D341Med (cell line): ENCODE results near the gene LAIR2.

Source experiments
- DNase-seq: peaks from one replicate; pipeline ENCODE4 v3.0.0; 2012; ENCODE audit warnings: low spot score

LAIR2 gene

DNA sequence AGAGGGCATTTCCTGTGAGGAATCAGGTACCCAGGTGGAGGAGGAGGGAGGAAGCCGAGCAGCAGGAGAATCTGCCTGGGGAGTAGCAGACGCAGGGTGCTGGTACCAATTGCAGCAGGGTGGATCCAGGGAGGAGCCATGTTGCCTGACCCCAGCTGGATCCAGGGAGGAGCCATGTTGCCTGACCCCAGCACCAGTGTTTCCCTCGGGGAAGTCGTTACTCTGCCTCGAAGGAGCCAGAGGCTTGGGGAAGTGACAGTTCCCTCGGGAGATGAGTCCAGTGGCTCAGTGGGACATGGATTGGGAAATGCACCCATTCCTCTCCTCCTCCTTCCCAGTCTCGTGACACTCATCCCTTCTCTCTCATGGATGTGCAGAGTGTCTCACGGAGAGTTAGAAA lies 31.5 kb downstream of the LAIR2 start:
- no peak for DNase-seq

DNA sequence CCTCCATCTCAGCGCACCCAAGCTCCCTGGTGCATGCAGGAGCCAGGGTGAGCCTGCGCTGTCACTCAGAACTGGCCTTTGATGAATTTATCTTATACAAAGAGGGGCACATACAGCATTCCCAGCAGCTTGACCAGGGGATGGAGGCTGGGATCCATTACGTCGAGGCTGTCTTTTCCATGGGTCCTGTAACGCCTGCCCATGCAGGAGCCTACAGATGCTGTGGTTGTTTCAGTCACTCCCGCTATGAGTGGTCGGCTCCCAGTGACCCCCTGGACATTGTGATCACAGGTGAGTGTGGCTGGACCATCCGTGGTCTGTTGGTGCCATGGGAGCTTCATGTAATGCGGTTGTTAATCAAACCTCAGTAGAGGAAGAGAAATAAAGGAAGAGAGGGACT lies 33.0 kb downstream of the LAIR2 start:
- DNase-seq, result no peak

DNA sequence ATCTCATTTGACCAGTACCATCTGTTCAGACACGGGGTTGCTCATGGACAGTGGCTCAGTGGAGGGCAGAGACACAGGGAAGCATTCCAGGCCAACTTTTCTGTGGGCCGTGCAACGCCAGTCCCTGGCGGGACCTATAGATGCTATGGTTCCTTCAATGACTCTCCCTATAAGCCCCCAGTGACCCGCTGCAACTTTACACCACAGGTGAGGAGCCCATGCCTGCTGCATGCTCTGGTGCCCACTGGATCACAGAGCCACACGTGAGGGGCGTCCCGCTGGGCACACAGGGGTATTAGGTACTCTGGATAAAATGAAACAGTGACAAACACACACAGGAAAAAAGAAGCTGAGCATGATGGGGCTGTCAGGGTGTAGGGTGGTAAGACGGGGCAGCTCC lies 34.3 kb downstream of the LAIR2 start:
- DNase-seq, result no peak

DNA sequence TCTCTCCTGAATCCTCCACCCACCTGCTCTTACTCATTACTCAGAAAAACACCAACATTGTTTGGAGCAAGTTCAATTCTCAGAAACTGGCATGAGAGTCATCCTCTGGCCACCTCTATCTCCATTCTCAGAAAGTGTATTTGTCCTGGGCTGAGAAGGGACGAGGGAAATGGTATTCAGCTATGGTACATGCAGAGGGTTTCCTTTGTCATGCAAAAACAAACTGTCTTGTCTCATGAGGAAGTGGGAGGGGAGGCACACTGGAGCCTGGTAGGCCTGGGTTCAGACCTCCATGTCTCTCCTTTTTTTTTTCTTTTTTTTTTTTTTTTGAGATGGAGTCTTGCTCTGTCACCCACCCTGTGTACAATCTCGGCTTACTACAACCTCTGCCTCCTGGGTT lies 39.1 kb downstream of the LAIR2 start:
- DNase-seq, result no peak

DNA sequence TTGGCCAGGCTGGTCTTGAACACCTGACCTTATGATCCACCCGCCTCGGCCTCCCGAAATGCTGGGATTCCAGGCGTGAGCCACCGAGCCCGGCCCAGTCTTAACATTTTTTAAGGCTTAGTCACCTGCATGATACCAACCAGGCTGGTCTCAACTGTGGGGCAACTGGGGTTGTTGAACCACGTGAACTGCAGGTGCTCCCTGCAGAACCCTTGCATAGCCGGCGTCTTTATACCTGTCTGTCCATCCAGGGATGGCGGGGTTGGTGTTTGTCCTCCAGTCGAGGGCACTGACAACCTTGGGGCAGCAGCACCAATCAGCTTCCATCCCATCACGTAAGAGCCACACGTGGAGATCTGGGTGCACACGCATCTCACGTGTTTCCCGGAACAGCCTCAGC lies 46.2 kb downstream of the LAIR2 start:
- DNase-seq, result no peak

DNA sequence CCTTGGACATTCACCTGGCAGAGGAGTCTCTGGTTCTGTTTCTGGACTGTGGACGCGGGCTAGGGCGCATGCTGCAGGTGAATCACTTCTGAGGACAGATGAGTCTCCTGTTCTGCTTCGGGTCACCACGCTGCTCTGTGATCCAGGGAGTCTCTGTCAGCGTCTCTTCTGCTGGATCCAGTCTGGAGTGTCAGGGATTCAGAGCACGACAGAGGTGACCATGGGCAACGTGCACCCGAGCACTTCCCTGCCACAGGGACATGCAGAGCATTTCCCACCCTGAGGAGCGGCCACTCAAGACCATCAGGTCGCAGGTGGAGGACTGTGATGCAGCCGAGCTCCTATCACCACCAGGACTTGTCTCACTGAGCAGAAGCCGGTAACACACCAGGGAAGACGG lies 46.6 kb downstream of the LAIR2 start:
- no peak for DNase-seq

DNA sequence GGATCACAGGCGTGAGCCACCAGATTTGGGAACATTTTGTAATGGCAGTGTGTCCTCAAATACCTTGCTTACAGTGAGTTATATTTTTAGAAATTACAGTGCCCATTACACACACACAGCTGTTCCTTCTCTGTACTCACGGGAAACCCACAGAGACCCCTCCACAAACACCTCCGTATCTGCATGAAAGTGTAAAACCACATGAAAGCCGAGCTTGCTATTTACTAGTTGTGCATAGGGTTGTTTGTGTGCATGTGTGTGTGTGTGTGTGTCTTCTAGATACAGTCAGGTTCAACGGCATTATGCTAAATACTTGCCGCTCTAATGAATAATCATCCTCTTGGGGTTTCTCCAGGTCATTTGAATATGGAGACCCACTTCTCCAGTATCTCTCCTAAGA lies 48.7 kb downstream of the LAIR2 start:
- DNase-seq, result no peak

DNA sequence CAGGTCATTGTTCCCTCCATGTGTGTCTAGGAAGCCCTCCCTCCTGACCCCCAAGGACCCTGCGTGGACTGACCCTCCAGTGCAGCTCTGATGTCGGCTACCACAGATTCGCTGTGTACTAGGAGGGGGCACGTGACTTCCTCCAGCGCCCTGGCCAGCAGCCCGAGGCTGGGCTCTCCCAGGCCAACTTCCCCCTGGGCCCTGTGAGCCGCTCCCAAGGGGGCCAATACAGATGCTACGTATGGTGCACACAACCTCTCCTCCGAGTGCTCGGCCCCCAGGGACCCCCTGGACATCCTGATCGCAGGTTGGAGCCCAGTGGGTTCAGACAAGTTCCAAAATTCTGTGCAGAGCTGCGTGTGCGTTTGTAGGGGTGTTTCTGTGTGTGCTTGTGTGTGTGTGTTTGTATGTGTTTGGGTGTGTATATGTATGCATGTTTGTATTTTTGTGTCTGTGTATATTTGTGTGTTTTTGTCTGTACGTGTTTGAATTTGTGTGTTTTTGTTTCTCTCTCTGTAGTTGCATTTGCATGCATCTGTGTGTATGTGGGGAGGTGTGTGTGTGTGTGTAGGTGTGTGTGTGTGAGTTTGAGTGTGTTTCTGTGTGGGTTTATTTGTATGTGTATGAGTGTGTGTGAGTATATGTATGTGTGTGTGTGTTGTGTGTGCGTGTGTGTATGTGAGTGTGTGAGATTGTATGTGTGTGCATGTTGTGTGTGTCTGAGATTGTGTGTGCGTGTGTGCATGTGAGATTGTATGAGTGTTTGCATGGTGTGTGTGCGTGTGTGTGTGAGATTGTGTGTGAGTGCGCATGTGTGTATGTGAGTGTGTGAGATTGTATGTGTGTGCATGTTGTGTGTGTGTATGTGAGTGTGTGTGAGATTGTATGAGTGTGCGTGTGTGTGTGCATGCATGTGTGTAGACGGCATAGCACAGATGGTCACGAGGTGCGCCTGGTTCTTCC lies 49.6 kb downstream of the LAIR2 start:
- no peak for DNase-seq

DNA sequence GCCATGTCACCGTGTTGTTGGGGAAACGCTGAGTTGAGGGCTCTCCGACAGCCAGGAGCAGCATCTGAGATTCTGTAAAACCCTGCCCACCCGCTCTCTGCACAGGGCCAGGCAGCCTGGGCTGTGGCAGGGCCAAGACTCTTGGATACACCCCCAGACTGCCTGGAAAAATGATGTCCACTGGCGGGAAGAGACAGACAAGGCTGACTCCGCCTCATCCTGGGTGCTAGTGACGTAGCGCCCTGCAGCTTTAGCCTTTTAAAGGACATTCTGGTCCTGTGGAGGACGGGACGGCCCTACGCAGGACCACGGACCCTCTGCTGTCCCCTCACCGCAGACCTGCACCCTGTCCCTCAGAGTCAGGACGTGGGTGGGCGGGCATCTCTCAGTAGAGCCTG lies 50.3 kb downstream of the LAIR2 start:
- no peak for DNase-seq

DNA sequence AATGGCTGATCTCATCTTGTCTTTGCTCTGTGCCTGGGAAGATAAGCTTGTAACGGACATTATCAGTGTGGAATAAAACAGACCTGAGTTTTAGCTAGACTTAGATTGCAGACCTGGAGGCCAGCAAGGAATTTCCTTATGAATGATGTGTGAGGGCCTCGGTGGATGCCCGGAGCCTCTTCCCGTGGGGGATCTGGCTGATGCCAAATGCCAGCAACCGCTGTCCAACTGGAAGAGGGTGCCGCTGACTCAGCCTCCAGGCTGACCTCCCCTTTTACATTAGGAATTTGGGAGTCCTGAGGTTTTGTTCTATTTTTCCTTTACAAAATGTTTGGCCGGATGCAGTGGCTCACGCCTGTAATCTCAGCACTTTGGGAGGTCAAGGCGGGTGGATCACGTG lies 51.4 kb downstream of the LAIR2 start:
- DNase-seq, result no peak

DNA sequence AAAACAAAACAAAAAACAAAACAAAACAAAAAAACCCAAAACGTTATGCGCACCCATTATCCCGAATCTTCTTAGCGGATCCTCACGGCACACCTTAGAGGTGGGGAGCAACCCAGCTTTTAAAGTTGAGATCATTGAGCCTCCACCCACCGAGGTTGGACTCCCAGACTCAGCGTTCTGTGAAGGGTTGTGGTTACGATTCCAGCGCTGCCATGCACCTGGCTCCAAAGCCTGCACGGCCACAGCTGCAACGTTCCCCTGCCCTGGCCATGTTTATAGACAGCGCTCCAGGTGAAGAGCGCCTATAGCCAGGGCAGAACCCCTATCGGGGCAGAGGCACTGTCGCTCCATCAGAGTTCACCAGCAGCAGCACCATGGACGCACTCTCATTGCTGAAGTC lies 52.3 kb downstream of the LAIR2 start:
- no peak for DNase-seq

DNA sequence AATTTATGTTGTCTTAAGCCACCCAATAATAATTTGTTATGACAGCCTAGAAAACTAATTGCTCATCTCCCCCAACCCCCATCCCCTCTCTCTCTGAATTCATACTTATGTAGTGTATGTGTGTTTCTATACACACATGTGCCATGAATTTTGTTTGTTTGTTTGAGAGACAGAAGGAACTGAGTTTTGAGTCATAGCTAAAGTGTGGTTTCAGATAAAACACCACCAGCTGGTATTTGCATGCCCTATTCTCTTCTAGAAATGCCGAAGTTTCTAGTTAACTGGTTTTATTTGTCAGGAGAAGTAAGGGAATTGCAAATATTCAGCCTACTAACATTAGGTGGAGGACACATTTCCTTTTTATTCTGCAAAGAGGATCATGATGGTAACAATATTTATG lies 53.6 kb downstream of the LAIR2 start:
- DNase-seq, result no peak

DNA sequence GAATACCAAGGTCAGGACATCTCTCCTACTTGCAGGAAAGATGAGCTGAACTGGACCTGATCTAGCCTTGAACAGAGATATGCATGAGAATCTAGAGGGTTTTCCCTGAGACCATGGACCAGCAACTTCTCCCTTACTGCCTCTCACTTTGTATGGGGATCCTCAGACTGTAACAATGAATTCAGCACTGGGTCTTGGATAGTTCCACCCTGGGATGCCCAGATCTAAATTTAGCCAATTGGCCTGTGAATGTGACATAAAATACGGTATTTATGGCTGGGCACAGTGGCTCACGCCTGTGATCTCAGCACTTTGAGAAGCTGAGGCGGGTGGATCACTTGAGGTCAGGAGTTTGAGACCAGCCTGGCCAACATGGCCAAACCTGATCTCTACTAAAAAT lies 55.7 kb downstream of the LAIR2 start:
- DNase-seq, result no peak
